Vagina (tissue), 2 donors: ENCODE results near the gene SLC2A6.

ENCODE experiments used
- CTCF ChIP-seq, 3 experiments: fragments of 450-650 bp in 2 of 3; fragments of 200-600 bp in 1 of 3; sonication (generic) in 1 of 3; IDR thresholded peaks; one replicate each; pipeline ENCODE4 v1.5.1; 2017 to 2019; ENCODE audit warnings: antibody characterized with exemption in 3 of 3, mild to moderate bottlenecking in 2 of 3, moderate library complexity in 2 of 3
- POLR2A ChIP-seq, 2 donors: fragments of 450-650 bp; IDR thresholded peaks; one replicate each; pipeline ENCODE4 v1.6.1; 2017; ENCODE audit warnings: antibody characterized with exemption in 2 of 2, mild to moderate bottlenecking in 2 of 2, moderate library complexity in 2 of 2
- POLR2AphosphoS5 ChIP-seq, 2 donors: sonication (generic); formaldehyde crosslinking; IDR thresholded peaks; one replicate each; pipeline ENCODE4 v1.9.0; 2017; ENCODE audit warnings: antibody characterized with exemption in 2 of 2, mild to moderate bottlenecking in 2 of 2, low read depth in 1 of 2; ENCODE audit not compliant: insufficient read depth in 1 of 2

DNA sequence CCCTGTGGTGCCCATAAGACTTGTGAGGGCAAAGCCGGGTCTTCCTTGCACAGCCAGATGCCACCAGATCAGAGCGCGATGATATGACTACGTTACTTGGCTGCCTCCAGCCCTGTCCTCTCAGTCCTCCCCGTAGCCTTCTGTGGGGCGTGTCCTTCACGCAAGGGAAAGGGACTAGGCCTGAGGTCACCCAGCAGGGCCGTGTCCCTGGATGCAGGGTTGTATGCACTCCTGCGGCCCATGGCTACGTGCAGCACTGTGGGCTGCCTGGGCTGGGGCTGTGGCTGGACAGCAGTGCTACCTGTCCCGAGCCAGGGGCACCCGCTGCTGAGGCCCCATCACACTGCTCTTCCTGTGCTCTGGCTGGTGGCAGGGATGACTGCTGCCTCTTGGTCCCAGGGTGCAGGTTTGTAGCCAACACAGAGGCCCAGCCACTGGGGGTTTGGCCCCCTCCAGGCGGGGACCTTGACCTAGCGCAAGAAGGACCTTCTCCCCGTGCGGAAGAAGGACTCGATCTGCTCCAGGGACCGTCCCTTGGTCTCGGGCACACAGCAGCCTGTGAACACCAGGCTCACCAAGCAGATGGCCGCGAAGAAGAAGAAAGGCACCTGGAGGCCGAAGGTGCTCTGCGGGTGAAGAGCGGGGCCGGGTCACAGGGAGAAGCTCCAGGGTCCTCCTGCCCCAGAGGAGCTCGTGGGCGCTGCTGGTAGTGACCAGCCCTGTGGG is 7.2 kb downstream of the SLC2A6 start:
- TF ChIP-seq CTCF (IDR thresholded peaks at IDR 0.05) (no peak), POLR2AphosphoS5 (IDR thresholded peaks at IDR 0.05; ENCODE audit: insufficient read depth in 1 of 2, low read depth in 1 of 2) (no peak), POLR2A (IDR thresholded peaks at IDR 0.05) (no peak)
